Kidney (tissue), 14 donors: ENCODE results near the gene LEKR1. TPM values are rescaled to one million over a fixed set of nuclear protein-coding genes. Genes with fewer than 3 reads are reported as not detected.

Experiments used
- DNase-seq, 5 donors: peaks; one replicate each; pipeline ENCODE4 v3.0.0-alpha.2; 2013 to 2020
- FAIRE-seq: peaks from 2 replicates; lab custom pipeline; 2012; peaks lifted over from hg19 to GRCh38; lab: Jason Lieb, UNC
- H3K27ac ChIP-seq, 2 donors: one replicate each; pipeline ENCODE4 v1.7.0; 2013; ENCODE audit warnings: low read depth in 2 of 2, low read length in 2 of 2, inconsistent platforms in 1 of 2
- H3K27me3 ChIP-seq: one replicate; pipeline ENCODE4 v1.7.1; 2013; ENCODE audit warnings: low read length, inconsistent platforms; ENCODE audit not compliant: control insufficient read depth, insufficient read depth
- H3K36me3 ChIP-seq, 3 donors: one replicate each; pipeline versions ENCODE4 v1.7.0 to v1.7.1; 2013; ENCODE audit warnings: low read length in 3 of 3, control low read depth in 1 of 3, inconsistent platforms in 1 of 3; ENCODE audit not compliant: insufficient read depth in 3 of 3, control insufficient read depth in 2 of 3
- H3K4me1 ChIP-seq, 3 donors: one replicate each; pipeline versions ENCODE4 v1.7.0 to v1.7.1; 2013; ENCODE audit warnings: low read length in 3 of 3, inconsistent platforms in 1 of 3, low read depth in 1 of 3; ENCODE audit not compliant: control insufficient read depth in 2 of 3, insufficient read depth in 2 of 3
- H3K4me3 ChIP-seq, 3 donors: one replicate each; pipeline versions ENCODE4 v1.7.0 to v1.8.1; 2013; ENCODE audit warnings: low read length in 3 of 3, control low read depth in 1 of 3, inconsistent platforms in 1 of 3
- H3K9ac ChIP-seq, 3 donors: one replicate each; pipeline versions ENCODE4 v1.7.0 to v1.7.1; 2013; ENCODE audit warnings: low read length in 3 of 3, control low read depth in 1 of 3, inconsistent platforms in 1 of 3
- H3K9me3 ChIP-seq, 3 donors: one replicate each; pipeline versions ENCODE4 v1.7.0 to v1.7.1; 2013; ENCODE audit warnings: low read length in 3 of 3, control low read depth in 1 of 3, inconsistent platforms in 1 of 3; ENCODE audit not compliant: control insufficient read depth in 2 of 3, insufficient read depth in 1 of 3
- CTCF ChIP-seq: IDR thresholded peaks from 3 replicates; pipeline ENCODE4 v1.5.1; 2012; ENCODE audit warnings: mild to moderate bottlenecking, moderate library complexity, borderline replicate concordance; ENCODE audit not compliant: insufficient read depth; ENCODE audit errors: extremely low read depth
- intact Hi-C: fragments of 100-400 bp; cut with DNase I; formaldehyde crosslinking; loops from one replicate; pipeline ENCODE4 v1.11.1; 2022
- polyA plus RNA-seq: library from polyadenylated mRNA; stranded (reverse); fragments of 350-450 nt; fragmentation: Illumina TruSeq; extraction: RNeasy Lipid Tissue Mini Kit (QIAGEN cat#74804); gene quantifications from one replicate; pipeline ENCODE4 v1.2.3, GENCODE V29; 2014; ENCODE audit warnings: low read depth, low replicate concordance; ENCODE audit not compliant: insufficient read depth
- total RNA-seq: library from RNA; stranded (reverse); fragmentation: NEBNext Ultra II Directional; extraction: Animal tissue kit (Norgen Biotek cat#: 25700); gene quantifications from one replicate; pipeline ENCODE4 v1.2.1, GENCODE V29; 2021
- donor health status: control.
- donor health status: control.
- donor health status: control.
- donor health status: control.
- donor health status: control.
- donor health status: DM: yes; HTN: yes; CAD: no.
- donor health status: Normal renal cell carcinoma (clear cell type).

The LEKR1 gene
- total and polyA plus RNA-seq, 2 donors from 2014 or later = 1.6 to 1.8 TPM

GRCh38 chr3:157033001-157033400, 206.8 kb downstream of the LEKR1 start:
- Histone ChIP-seq H3K9ac (no peak overlapping the region), H3K9me3 (no peaks in the 10 kb centered on the region), H3K27ac (no peak overlapping the region), H3K4me3 (no peak overlapping the region), H3K36me3 (no peaks in the 10 kb centered on the region), H3K4me1 (no peaks in the 10 kb centered on the region), H3K27me3 (no peaks in the 10 kb centered on the region)
- intact Hi-C loops = no loop called here
- no peak for TF ChIP-seq CTCF
- FAIRE-seq (no peak), DNase-seq (no peak)

- DNase-seq (no peak), FAIRE-seq (no peak)
- no peak overlapping the region for H3K27ac ChIP-seq
- intact Hi-C loops = no loop called here
- H3K4me3 ChIP-seq = no peak overlapping the region
- no peaks in the 10 kb centered on the region for H3K4me1 ChIP-seq
- no peaks in the 10 kb centered on the region for H3K27me3 ChIP-seq
- H3K36me3 ChIP-seq = no peaks in the 10 kb centered on the region
- H3K9ac ChIP-seq = no peak overlapping the region
- TF ChIP-seq CTCF = no peak
- H3K9me3 ChIP-seq = no peaks in the 10 kb centered on the region
Observed at GRCh38 chr3:157040456-157040855, 214.3 kb downstream of the LEKR1 start.

- Histone ChIP-seq H3K27ac (no peak overlapping the region), H3K9me3 (no peaks in the 10 kb centered on the region), H3K27me3 (no peaks in the 10 kb centered on the region), H3K4me1 (no peaks in the 10 kb centered on the region), H3K4me3 (no peak overlapping the region), H3K9ac (no peak overlapping the region), H3K36me3 (no peaks in the 10 kb centered on the region)
- FAIRE-seq (no peak), DNase-seq (no peak)
- intact Hi-C loops = no loop called here
- TF ChIP-seq CTCF = no peak
Observed at GRCh38 chr3:157042226-157042625, 216.1 kb downstream of the LEKR1 start.

GRCh38 chr3:157043771-157044170, 217.6 kb downstream of the LEKR1 start:
- Histone ChIP-seq H3K27ac (no peak overlapping the region), H3K4me3 (no peak overlapping the region), H3K9ac (no peak overlapping the region), H3K27me3 (no peaks in the 10 kb centered on the region), H3K4me1 (no peaks in the 10 kb centered on the region), H3K36me3 (no peaks in the 10 kb centered on the region), H3K9me3 (no peaks in the 10 kb centered on the region)
- DNase-seq (no peak), FAIRE-seq (no peak)
- intact Hi-C loops = no loop called here
- no peak for TF ChIP-seq CTCF
